K562 (cell line): ENCODE results near the gene TM7SF2. TPM values are rescaled to one million over a fixed set of nuclear protein-coding genes. Genes with fewer than 3 reads are reported as not detected.

ENCODE experiments used
- ADNP ChIP-seq: fragments of 200-800 bp; sonication (Bioruptor generic); IDR thresholded peaks from 2 replicates; pipeline ENCODE4 v1.6.1; 2016; ENCODE audit warnings: missing genetic modification characterization, missing compliant biosample characterization
- ASH1L ChIP-seq: fragments of 450-650 bp; IDR thresholded peaks from 2 replicates; pipeline ENCODE4 v1.6.1; 2018; ENCODE audit warnings: borderline replicate concordance, mild to moderate bottlenecking, low read depth; ENCODE audit not compliant: partially characterized antibody
- HCFC1 ChIP-seq: IDR thresholded peaks from 2 replicates; pipeline ENCODE4 v1.6.1; 2012; ENCODE audit warnings: low read depth, low read length, improper control_type of control experiment
- HEY1 ChIP-seq: fragments of 250-450 bp; sonication (Bioruptor Pico); IDR thresholded peaks from 2 replicates; pipeline ENCODE4 v1.5.0; 2020; ENCODE audit warnings: mild to moderate bottlenecking, moderate library complexity, borderline replicate concordance
- KLF16 ChIP-seq: IDR thresholded peaks from 2 replicates; pipeline ENCODE4 v1.6.1; 2016; ENCODE audit warnings: antibody characterized with exemption
- MTA1 ChIP-seq: fragments of 450-650 bp; IDR thresholded peaks from 2 replicates; pipeline ENCODE4 v1.6.1; 2017; ENCODE audit warnings: borderline replicate concordance
- NBN ChIP-seq: fragments of 450-650 bp; IDR thresholded peaks from 2 replicates; pipeline ENCODE4 v1.6.1; 2016; ENCODE audit warnings: low read depth, mild to moderate bottlenecking
- RBFOX2 ChIP-seq: fragments of 200-400 bp; formaldehyde crosslinking; IDR thresholded peaks from 2 replicates; pipeline ENCODE4 v1.6.1; 2017; ENCODE audit warnings: low read depth, mild to moderate bottlenecking, low read length, moderate library complexity
- RBM25 ChIP-seq: fragments of 200-400 bp; formaldehyde crosslinking; IDR thresholded peaks from 2 replicates; pipeline ENCODE4 v1.6.1; 2018; ENCODE audit warnings: low read length, low read depth, moderate library complexity; ENCODE audit not compliant: severe bottlenecking
- RFX5 ChIP-seq: IDR thresholded peaks from 2 replicates; pipeline ENCODE4 v1.6.1; 2011; ENCODE audit warnings: low read depth, mild to moderate bottlenecking, improper control_type of control experiment, low read length
- SMC3 ChIP-seq: conservative IDR thresholded peaks from 2 replicates; pipeline ENCODE4 v1.6.1; 2011; ENCODE audit warnings: low read depth, low read length, improper control_type of control experiment; ENCODE audit not compliant: insufficient read depth
- ZBTB43 ChIP-seq: sonication (generic); formaldehyde crosslinking; IDR thresholded peaks from 2 replicates; pipeline ENCODE4 v1.8.0; 2023; ENCODE audit warnings: mild to moderate bottlenecking, missing genetic modification reagents
- ZBTB7A ChIP-seq: IDR thresholded peaks from 2 replicates; pipeline ENCODE4 v1.6.1; 2011; ENCODE audit warnings: low read depth, mild to moderate bottlenecking, low read length, moderate library complexity, borderline replicate concordance; ENCODE audit not compliant: control insufficient read depth
- ZNF407 ChIP-seq: fragments of 450-650 bp; IDR thresholded peaks from 2 replicates; pipeline ENCODE4 v1.6.1; 2016; ENCODE audit warnings: low read depth
- polyA plus RNA-seq, 8 experiments: library from polyadenylated mRNA; depleted of rRNA in 4 of 8; stranded (reverse) in 5 of 8; unstranded in 3 of 8; fragments of >200 nt; fragmentation: Nextera tagmentation in 2 of 8; fragmentation: Illumina TruSeq in 1 of 8; extraction: Ambion mirVana in 2 of 8; extraction: Trizol in 1 of 8; gene quantifications; 2 replicates each; pipeline versions ENCODE4 v1.2.1 to v1.2.3, GENCODE V29; 2011 to 2014; ENCODE audit warnings: inconsistent platforms in 1 of 8, missing spikeins in 1 of 8
- total RNA-seq, 7 experiments: library from RNA; depleted of rRNA in 6 of 7; stranded (reverse); fragments of >200 nt in 6 of 7; fragmentation: Illumina TruSeq in 2 of 7; extraction: Trizol in 2 of 7; gene quantifications; 2 replicates each; pipeline versions ENCODE4 v1.2.1 to v1.2.3, GENCODE V29; 2011 to 2021; ENCODE audit warnings: low replicate concordance in 1 of 7
- TF ChIP-seq, protein P1 (sequence below): fragments of 250-450 bp; sonication (Bioruptor Pico); IDR thresholded peaks from 2 replicates; pipeline ENCODE4 v1.4.0; 2020; ENCODE audit warnings: mild to moderate bottlenecking, moderate library complexity, borderline replicate concordance

Gene TM7SF2
- total and polyA plus RNA-seq, 9 of the 15 experiments (the other 6 are each of a cell fraction or from before 2014, with no cell fraction given): 1.2 to 22.0 (median 14.3) TPM

DNA sequence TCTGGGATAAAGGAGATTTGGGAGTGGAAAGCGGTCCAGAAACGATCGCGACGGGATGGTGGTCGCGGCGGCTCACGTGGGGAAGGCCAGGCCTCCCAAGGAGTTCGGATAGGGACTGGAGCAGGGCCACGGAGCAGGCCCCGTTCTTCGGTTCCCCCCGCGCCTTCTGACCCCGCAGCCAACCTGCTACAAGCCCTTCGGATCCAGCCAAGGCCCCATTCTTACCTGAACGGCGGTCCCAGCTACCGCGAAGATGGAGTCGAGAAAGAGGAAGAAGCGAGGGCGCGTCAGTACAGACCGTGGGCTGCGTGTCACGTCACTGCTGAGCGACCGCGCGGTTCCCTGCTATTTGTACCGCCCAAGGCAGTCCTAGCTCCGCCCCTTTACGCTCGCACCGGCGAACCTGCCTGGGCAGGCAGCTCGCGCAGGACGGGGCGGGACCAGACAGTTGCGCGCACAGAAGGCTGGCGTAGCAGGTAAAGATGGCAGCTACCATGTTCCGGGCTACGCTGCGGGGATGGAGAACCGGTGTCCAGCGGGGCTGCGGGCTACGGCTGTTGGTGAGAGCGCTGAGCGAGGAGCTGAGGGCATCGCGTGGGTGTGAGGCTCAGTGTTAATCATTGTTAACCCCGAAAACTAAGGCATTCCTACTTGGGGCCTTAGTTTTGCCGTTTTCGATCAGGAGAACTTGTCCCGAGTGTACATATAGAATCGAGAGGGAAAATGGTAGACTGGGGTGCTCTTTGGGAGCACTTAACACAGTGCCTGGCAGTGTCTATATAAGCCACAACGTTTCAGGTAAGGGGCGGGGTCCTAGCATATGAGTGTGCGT, 10.4 kb downstream of the TM7SF2 start, which contains the start of the genes FAU and MRPL49 (continued):
- TF ChIP-seq ZNF407: no peak
- TF ChIP-seq ASH1L: no peak
- TF ChIP-seq HCFC1: peak; percentile 85
- TF ChIP-seq, protein P1, sequence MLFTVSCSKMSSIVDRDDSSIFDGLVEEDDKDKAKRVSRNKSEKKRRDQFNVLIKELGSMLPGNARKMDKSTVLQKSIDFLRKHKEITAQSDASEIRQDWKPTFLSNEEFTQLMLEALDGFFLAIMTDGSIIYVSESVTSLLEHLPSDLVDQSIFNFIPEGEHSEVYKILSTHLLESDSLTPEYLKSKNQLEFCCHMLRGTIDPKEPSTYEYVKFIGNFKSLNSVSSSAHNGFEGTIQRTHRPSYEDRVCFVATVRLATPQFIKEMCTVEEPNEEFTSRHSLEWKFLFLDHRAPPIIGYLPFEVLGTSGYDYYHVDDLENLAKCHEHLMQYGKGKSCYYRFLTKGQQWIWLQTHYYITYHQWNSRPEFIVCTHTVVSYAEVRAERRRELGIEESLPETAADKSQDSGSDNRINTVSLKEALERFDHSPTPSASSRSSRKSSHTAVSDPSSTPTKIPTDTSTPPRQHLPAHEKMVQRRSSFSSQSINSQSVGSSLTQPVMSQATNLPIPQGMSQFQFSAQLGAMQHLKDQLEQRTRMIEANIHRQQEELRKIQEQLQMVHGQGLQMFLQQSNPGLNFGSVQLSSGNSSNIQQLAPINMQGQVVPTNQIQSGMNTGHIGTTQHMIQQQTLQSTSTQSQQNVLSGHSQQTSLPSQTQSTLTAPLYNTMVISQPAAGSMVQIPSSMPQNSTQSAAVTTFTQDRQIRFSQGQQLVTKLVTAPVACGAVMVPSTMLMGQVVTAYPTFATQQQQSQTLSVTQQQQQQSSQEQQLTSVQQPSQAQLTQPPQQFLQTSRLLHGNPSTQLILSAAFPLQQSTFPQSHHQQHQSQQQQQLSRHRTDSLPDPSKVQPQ: no peak
- TF ChIP-seq RBM25: no peak
- TF ChIP-seq ZBTB43: 0 out of 2 replicates have a peak, but pooled peaks have one; percentile 32
- TF ChIP-seq ZBTB7A: peak; percentile 58; the same call in 1 of the 2 replicates
- TF ChIP-seq SMC3: no peak
- TF ChIP-seq ADNP: no peak
- TF ChIP-seq RFX5: no peak
- peak; percentile 99 for TF ChIP-seq RBFOX2
- peak; percentile 98 for TF ChIP-seq MTA1
- TF ChIP-seq HEY1 (CRISPR knock-in tag): no peak
- no peak for TF ChIP-seq KLF16
- TF ChIP-seq NBN: peak; percentile 35; the same call in 1 of the 2 replicates
